ENCODE results near the gene LRRC4C. TPM values are rescaled to one million over a fixed set of nuclear protein-coding genes. Genes with fewer than 3 reads are reported as not detected.

Gene LRRC4C
- total RNA-seq, 4 donors from 2014 or later, result 0.38 to 3.5 (median 0.95) TPM; not detected in 1

- ATAC-seq (ENCODE audit: low FRiP score), result no peak
- no peak for DNase-seq (ENCODE audit: low spot score)
Measured at GRCh38 chr11:40161854-40162410, 1297.5 kb downstream of the LRRC4C start.

DNA sequence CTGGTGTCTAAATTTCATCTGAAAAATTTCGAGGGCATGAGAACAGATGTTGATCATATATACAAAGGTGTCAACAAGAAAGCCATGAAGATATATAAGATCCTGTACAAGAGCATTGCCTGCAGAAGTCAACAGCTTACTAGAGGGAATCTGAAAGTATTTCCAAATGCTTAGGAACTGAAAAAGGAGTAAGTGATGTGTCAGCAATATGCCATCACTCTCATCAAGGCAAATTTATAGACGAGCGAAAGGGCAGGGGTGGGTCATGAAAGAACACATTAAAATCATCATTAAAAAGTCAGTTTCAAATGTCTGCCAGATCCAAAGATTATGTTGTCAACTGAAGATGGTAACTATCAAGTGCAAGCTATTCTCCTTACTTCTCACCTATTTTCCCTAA is 1299.0 kb downstream of the LRRC4C start:
- TF ChIP-seq, protein P1, sequence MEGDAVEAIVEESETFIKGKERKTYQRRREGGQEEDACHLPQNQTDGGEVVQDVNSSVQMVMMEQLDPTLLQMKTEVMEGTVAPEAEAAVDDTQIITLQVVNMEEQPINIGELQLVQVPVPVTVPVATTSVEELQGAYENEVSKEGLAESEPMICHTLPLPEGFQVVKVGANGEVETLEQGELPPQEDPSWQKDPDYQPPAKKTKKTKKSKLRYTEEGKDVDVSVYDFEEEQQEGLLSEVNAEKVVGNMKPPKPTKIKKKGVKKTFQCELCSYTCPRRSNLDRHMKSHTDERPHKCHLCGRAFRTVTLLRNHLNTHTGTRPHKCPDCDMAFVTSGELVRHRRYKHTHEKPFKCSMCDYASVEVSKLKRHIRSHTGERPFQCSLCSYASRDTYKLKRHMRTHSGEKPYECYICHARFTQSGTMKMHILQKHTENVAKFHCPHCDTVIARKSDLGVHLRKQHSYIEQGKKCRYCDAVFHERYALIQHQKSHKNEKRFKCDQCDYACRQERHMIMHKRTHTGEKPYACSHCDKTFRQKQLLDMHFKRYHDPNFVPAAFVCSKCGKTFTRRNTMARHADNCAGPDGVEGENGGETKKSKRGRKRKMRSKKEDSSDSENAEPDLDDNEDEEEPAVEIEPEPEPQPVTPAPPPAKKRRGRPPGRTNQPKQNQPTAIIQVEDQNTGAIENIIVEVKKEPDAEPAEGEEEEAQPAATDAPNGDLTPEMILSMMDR (IDR thresholded peaks at IDR 0.05), result no peak
- DNase-seq (ENCODE audit: low spot score) (no peak), ATAC-seq (ENCODE audit: low FRiP score) (no peak)

More at GRCh38 chr11:40161854-40162410, 1297.5 kb downstream of the LRRC4C start:
- TF ChIP-seq, protein P1 (IDR thresholded peaks at IDR 0.05), result no peak

DNA sequence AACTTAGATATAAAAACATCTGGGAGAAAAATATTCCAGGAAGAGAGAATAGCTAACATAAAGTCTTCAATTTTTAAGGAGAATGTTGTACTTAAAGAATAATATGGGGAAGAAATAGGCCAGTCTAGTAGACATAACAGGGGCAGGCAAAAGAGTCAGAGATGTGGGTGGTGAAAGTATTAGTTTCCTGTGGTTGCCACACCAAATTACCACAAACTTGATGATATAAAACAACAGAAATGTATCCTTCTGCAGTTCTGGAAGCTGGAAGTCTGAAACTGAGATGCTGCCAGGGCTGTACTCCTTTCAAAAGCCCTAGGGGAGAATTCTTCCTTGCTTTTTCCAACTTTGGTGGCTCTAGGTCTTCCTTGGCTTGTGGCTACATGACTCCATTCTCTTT is 1309.7 kb downstream of the LRRC4C start:
- DNase-seq (ENCODE audit: low spot score), result no peak
- ATAC-seq (ENCODE audit: low FRiP score), result no peak
- TF ChIP-seq, protein P1 (IDR thresholded peaks at IDR 0.05), result no peak

- ATAC-seq (ENCODE audit: low FRiP score), result no peak
- no peak for DNase-seq (ENCODE audit: low spot score)
- TF ChIP-seq, protein P1 (IDR thresholded peaks at IDR 0.05), result no peak
Measured at GRCh38 chr11:40140560-40140959, 1318.9 kb downstream of the LRRC4C start.

DNA sequence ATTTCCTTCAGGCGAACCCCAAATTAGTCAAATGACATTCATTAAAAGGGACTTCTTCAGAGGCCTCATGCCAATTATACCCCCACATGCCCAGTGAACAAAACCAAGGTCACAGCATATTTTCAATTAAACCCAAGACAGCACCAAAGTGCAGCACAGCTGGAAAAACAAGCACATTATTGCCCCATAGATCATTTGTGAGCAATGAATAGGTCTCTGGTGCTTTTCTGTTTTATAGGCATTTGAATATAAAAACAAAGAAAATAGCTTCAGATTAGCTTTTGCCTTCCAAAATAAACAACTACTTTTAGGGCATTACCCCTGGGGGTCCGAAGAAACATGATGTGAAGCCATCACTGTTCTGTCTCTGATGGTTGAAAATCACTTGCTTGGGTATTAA is 1319.9 kb downstream of the LRRC4C start:
- DNase-seq (ENCODE audit: low spot score), result no peak
- no peak for ATAC-seq (ENCODE audit: low FRiP score)
- TF ChIP-seq, protein P1 (IDR thresholded peaks at IDR 0.05), result no peak

DNA sequence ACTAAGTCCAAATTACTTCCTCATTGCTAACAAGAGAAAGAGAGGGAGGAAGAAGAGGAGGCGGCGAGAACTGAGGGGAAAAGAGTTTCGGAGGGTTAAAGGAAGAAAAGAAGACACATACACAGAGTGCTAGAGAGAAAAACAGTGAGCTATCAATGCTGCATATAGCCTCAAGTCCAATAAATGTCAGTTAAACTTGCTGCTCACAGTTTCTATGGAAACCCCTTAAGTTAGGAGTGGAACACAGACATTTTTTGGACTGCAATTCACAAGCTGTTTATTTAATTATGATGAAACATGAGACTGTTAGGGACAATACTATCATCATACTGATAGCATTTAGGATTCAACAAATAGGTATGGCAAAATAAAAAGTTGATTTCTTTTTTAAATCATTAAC is 1320.4 kb downstream of the LRRC4C start:
- TF ChIP-seq, protein P1 (IDR thresholded peaks at IDR 0.05), result no peak
- DNase-seq (ENCODE audit: low spot score), result no peak
- ATAC-seq (ENCODE audit: low FRiP score), result no peak

DNA sequence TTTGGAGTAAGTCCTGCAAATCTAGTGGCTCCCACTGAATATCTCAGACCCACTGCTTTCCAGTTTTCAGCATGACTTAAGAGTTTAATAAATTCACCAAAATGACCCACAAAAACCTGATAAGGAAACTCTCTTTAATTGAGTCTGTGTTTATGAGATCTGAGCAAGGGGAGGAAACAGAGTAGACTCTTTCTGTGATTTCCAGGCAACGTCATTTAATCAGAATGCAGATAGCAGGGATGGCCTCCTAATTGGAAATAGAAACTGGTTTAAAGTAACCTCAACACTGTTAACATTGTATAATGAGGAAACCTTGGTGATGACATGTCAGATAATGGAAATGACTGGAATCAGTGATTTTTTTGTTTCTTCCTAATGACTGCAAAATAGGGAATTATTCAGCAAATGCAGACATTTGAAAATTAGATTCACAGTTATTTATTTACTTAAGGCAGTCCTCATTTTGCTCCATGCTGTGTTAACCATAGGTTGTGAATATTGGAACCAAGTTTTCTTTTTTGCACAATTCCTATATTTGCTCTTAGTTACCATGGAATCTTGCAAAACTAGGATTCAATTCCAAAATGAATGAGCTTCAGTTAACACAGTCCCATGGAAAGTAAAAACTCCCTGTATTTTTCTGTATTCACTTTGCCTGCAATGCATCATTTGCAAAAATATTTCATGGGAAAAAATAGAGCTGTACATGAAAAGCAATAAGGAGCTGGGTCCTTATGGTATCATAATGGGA is 1324.5 kb downstream of the LRRC4C start:
- TF ChIP-seq, protein P1 (IDR thresholded peaks at IDR 0.05), result no peak
- ATAC-seq (ENCODE audit: low FRiP score), result no peak
- no peak for DNase-seq (ENCODE audit: low spot score)

Measured in omental fat pad (tissue), 4 donors.